GM12878 (cell line): ENCODE results near the gene CACNA1D. TPM values are rescaled to one million over a fixed set of nuclear protein-coding genes. Genes with fewer than 3 reads are reported as not detected.

Source experiments
- CHD1 ChIP-seq: IDR thresholded peaks from 2 replicates; pipeline ENCODE4 v1.6.1; 2012; ENCODE audit warnings: low read depth, low read length, improper control_type of control experiment
- CREB1 ChIP-seq: IDR thresholded peaks from 2 replicates; pipeline ENCODE4 v1.6.1; 2012; ENCODE audit warnings: low read depth, mild to moderate bottlenecking, inconsistent platforms
- GABPA ChIP-seq: IDR thresholded peaks from 2 replicates; pipeline ENCODE4 v1.6.1; 2014; ENCODE audit warnings: antibody characterized with exemption, low read depth, mild to moderate bottlenecking, inconsistent platforms
- KDM1A ChIP-seq: fragments of 200-600 bp; sonication (generic); IDR thresholded peaks from 2 replicates; pipeline ENCODE4 v1.6.1; 2016; ENCODE audit warnings: borderline replicate concordance
- MEF2A ChIP-seq: IDR thresholded peaks from 2 replicates; pipeline ENCODE4 v1.6.1; 2011; ENCODE audit warnings: low read depth, mild to moderate bottlenecking, low read length, moderate library complexity; ENCODE audit not compliant: insufficient read depth
- NFXL1 ChIP-seq: fragments of 450-650 bp; IDR thresholded peaks from 2 replicates; pipeline ENCODE4 v1.6.1; 2017; ENCODE audit warnings: antibody characterized with exemption, mild to moderate bottlenecking, borderline replicate concordance
- RB1 ChIP-seq: fragments of 450-650 bp; formaldehyde crosslinking; IDR thresholded peaks from 2 replicates; pipeline ENCODE4 v1.6.1; 2017; ENCODE audit warnings: mild to moderate bottlenecking, borderline replicate concordance
- RBBP5 ChIP-seq: fragments of 200-600 bp; sonication (generic); conservative IDR thresholded peaks from 2 replicates; pipeline ENCODE4 v1.6.1; 2016
- polyA plus RNA-seq, 11 experiments: library from polyadenylated mRNA; depleted of rRNA in 4 of 11; unstranded in 6 of 11; stranded (reverse) in 5 of 11; fragments of >200 nt; fragmentation: Nextera tagmentation in 4 of 11; fragmentation: Illumina TruSeq in 1 of 11; extraction: Ambion mirVana in 4 of 11; extraction: Trizol in 1 of 11; gene quantifications; 1 replicate in 1 of 11; 2 replicates in 10 of 11; pipeline versions ENCODE4 v1.2.1 to v1.2.3, GENCODE V29; 2011 to 2016; ENCODE audit warnings: inconsistent platforms in 2 of 11, missing spikeins in 2 of 11, low read depth in 1 of 11
- total RNA-seq, 4 experiments: library from RNA; depleted of rRNA in 3 of 4; stranded (reverse); fragments of >200 nt in 3 of 4; fragmentation: Illumina TruSeq in 1 of 4; extraction: Trizol in 1 of 4; gene quantifications; 2 replicates each; pipeline versions ENCODE4 v1.2.1 to v1.2.3, GENCODE V29; 2013 to 2021
- TF ChIP-seq, protein P1 (sequence below): IDR thresholded peaks from 2 replicates; pipeline ENCODE4 v1.6.1; 2011; ENCODE audit warnings: borderline replicate concordance, low read depth, mild to moderate bottlenecking, moderate library complexity, low read length; ENCODE audit not compliant: insufficient read depth, poor library complexity, severe bottlenecking
- TF ChIP-seq, protein P2 (sequence below): IDR thresholded peaks from 2 replicates; pipeline ENCODE4 v1.6.1; 2012; ENCODE audit warnings: low read depth, low read length, improper control_type of control experiment
- TF ChIP-seq, protein P3 (sequence below): fragments of 450-650 bp; formaldehyde crosslinking; IDR thresholded peaks from 2 replicates; pipeline ENCODE4 v1.4.0; 2022; ENCODE audit warnings: mild to moderate bottlenecking, moderate library complexity
- TF ChIP-seq, protein P4 (sequence below): fragments of 450-650 bp; formaldehyde crosslinking; IDR thresholded peaks from 2 replicates; pipeline ENCODE4 v1.5.0; 2022; ENCODE audit warnings: mild to moderate bottlenecking, missing genetic modification characterization
- TF ChIP-seq, protein P5 (sequence below): fragments of 450-650 bp; IDR thresholded peaks from 2 replicates; pipeline ENCODE4 v1.6.1; 2017; ENCODE audit warnings: mild to moderate bottlenecking, moderate library complexity

CACNA1D gene
- total and polyA plus RNA-seq, 10 of the 15 experiments (the other 5 are each of a cell fraction or from before 2014, with no cell fraction given) = 0.21 to 24.4 (median 1.6) TPM

DNA sequence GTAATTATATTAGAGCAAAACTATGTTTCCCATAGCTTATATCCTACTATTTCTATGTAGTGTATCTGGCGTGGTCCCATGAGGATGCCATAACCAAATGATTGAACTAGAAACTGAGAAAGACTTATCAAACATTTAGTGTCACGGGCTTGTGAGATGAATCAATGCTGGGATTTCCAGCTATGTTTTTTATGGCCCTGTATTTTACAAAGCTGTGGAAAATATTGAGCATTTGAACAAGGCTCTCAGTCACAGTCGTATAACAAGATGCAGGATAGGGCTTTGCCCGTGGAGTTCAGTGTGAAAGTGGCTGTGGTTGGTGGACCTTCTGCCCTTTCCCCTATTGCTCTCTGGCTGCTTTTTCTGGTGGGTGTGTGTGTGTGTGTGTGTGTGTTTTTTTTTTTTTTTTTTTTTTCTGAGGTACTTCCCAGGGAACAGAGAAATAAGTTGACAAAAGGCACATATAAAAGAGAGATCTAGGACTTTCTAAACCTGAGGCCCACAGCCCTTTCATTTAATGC, 60.7 kb downstream of the CACNA1D start (continued):
- TF ChIP-seq, protein P1, sequence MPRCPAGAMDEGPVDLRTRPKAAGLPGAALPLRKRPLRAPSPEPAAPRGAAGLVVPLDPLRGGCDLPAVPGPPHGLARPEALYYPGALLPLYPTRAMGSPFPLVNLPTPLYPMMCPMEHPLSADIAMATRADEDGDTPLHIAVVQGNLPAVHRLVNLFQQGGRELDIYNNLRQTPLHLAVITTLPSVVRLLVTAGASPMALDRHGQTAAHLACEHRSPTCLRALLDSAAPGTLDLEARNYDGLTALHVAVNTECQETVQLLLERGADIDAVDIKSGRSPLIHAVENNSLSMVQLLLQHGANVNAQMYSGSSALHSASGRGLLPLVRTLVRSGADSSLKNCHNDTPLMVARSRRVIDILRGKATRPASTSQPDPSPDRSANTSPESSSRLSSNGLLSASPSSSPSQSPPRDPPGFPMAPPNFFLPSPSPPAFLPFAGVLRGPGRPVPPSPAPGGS = no peak
- no peak for TF ChIP-seq NFXL1
- no peak for TF ChIP-seq RBBP5
- no peak for TF ChIP-seq KDM1A
- TF ChIP-seq, protein P2, sequence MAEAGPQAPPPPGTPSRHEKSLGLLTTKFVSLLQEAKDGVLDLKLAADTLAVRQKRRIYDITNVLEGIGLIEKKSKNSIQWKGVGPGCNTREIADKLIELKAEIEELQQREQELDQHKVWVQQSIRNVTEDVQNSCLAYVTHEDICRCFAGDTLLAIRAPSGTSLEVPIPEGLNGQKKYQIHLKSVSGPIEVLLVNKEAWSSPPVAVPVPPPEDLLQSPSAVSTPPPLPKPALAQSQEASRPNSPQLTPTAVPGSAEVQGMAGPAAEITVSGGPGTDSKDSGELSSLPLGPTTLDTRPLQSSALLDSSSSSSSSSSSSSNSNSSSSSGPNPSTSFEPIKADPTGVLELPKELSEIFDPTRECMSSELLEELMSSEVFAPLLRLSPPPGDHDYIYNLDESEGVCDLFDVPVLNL = no peak
- TF ChIP-seq, protein P3, sequence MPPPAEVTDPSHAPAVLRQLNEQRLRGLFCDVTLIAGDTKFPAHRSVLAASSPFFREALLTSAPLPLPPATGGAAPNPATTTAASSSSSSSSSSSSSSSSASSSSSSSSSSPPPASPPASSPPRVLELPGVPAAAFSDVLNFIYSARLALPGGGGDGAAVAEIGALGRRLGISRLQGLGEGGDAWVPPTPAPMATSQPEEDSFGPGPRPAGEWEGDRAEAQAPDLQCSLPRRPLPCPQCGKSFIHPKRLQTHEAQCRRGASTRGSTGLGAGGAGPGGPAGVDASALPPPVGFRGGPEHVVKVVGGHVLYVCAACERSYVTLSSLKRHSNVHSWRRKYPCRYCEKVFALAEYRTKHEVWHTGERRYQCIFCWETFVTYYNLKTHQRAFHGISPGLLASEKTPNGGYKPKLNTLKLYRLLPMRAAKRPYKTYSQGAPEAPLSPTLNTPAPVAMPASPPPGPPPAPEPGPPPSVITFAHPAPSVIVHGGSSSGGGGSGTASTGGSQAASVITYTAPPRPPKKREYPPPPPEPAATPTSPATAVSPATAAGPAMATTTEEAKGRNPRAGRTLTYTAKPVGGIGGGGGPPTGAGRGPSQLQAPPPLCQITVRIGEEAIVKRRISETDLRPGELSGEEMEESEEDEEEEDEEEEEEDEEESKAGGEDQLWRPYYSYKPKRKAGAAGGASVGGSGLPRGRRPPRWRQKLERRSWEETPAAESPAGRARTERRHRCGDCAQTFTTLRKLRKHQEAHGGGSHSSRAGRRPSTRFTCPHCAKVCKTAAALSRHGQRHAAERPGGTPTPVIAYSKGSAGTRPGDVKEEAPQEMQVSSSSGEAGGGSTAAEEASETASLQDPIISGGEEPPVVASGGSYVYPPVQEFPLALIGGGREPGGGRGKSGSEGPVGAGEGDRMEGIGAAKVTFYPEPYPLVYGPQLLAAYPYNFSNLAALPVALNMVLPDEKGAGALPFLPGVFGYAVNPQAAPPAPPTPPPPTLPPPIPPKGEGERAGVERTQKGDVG (CRISPR knock-in tag) = no peak
- TF ChIP-seq, protein P4, sequence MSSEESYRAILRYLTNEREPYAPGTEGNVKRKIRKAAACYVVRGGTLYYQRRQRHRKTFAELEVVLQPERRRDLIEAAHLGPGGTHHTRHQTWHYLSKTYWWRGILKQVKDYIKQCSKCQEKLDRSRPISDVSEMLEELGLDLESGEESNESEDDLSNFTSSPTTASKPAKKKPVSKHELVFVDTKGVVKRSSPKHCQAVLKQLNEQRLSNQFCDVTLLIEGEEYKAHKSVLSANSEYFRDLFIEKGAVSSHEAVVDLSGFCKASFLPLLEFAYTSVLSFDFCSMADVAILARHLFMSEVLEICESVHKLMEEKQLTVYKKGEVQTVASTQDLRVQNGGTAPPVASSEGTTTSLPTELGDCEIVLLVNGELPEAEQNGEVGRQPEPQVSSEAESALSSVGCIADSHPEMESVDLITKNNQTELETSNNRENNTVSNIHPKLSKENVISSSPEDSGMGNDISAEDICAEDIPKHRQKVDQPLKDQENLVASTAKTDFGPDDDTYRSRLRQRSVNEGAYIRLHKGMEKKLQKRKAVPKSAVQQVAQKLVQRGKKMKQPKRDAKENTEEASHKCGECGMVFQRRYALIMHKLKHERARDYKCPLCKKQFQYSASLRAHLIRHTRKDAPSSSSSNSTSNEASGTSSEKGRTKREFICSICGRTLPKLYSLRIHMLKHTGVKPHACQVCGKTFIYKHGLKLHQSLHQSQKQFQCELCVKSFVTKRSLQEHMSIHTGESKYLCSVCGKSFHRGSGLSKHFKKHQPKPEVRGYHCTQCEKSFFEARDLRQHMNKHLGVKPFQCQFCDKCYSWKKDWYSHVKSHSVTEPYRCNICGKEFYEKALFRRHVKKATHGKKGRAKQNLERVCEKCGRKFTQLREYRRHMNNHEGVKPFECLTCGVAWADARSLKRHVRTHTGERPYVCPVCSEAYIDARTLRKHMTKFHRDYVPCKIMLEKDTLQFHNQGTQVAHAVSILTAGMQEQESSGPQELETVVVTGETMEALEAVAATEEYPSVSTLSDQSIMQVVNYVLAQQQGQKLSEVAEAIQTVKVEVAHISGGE = no peak
- TF ChIP-seq, protein P5, sequence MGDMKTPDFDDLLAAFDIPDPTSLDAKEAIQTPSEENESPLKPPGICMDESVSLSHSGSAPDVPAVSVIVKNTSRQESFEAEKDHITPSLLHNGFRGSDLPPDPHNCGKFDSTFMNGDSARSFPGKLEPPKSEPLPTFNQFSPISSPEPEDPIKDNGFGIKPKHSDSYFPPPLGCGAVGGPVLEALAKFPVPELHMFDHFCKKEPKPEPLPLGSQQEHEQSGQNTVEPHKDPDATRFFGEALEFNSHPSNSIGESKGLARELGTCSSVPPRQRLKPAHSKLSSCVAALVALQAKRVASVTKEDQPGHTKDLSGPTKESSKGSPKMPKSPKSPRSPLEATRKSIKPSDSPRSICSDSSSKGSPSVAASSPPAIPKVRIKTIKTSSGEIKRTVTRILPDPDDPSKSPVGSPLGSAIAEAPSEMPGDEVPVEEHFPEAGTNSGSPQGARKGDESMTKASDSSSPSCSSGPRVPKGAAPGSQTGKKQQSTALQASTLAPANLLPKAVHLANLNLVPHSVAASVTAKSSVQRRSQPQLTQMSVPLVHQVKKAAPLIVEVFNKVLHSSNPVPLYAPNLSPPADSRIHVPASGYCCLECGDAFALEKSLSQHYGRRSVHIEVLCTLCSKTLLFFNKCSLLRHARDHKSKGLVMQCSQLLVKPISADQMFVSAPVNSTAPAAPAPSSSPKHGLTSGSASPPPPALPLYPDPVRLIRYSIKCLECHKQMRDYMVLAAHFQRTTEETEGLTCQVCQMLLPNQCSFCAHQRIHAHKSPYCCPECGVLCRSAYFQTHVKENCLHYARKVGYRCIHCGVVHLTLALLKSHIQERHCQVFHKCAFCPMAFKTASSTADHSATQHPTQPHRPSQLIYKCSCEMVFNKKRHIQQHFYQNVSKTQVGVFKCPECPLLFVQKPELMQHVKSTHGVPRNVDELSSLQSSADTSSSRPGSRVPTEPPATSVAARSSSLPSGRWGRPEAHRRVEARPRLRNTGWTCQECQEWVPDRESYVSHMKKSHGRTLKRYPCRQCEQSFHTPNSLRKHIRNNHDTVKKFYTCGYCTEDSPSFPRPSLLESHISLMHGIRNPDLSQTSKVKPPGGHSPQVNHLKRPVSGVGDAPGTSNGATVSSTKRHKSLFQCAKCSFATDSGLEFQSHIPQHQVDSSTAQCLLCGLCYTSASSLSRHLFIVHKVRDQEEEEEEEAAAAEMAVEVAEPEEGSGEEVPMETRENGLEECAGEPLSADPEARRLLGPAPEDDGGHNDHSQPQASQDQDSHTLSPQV = no peak
- TF ChIP-seq RB1 = no peak
- TF ChIP-seq CHD1 = no peak
- no peak for TF ChIP-seq GABPA
- no peak for TF ChIP-seq CREB1
- TF ChIP-seq MEF2A = no peak; the same call in 1 of the 2 replicates
